ENCODE data around the gene SPOCK1.

SPOCK1 gene

GRCh38 chr5:137070521-137070920 lies 428.6 kb downstream of the SPOCK1 start:
- H3K4me3 ChIP-seq (replicated peaks; ENCODE audit: insufficient read depth, low read length), result no peak overlapping the region
- no peaks in the 10 kb centered on the region for H3K27me3 ChIP-seq (ENCODE audit: insufficient read depth, poor library complexity, severe bottlenecking)
- no peak for DNase-seq (ENCODE audit: low read depth in 1 of 2, low spot score in 1 of 2)
- TF ChIP-seq POLR2AphosphoS5 (IDR thresholded peaks at IDR 0.05; ENCODE audit: low read depth), result no peak
- no peak overlapping the region for H3K27ac ChIP-seq (replicated peaks)

- TF ChIP-seq SPI1 (IDR thresholded peaks at IDR 0.05; ENCODE audit: borderline replicate concordance, low read depth) (no peak), POLR2AphosphoS5 (IDR thresholded peaks at IDR 0.05; ENCODE audit: low read depth) (no peak), REST (IDR thresholded peaks at IDR 0.05; ENCODE audit: insufficient replicate concordance, low read depth) (no peak), GABPA (IDR thresholded peaks at IDR 0.05; ENCODE audit: low read depth) (no peak), CTCF (IDR thresholded peaks at IDR 0.05; ENCODE audit: insufficient read depth, low read length) (no peak)
- Histone ChIP-seq H3K4me3 (replicated peaks; ENCODE audit: insufficient read depth, low read length) (no peak overlapping the region), H3K27ac (replicated peaks) (no peak overlapping the region), H3K27me3 (ENCODE audit: insufficient read depth, poor library complexity, severe bottlenecking) (no peaks in the 10 kb centered on the region)
- no peak for DNase-seq (ENCODE audit: low read depth in 1 of 2, low spot score in 1 of 2)
Observed at GRCh38 chr5:137069358-137069757, 429.8 kb downstream of the SPOCK1 start.

- H3K27ac ChIP-seq (replicated peaks), result no peak overlapping the region
- H3K27me3 ChIP-seq (ENCODE audit: insufficient read depth, poor library complexity, severe bottlenecking), result no peaks in the 10 kb centered on the region
- TF ChIP-seq GABPA (IDR thresholded peaks at IDR 0.05; ENCODE audit: low read depth) (no peak), REST (IDR thresholded peaks at IDR 0.05; ENCODE audit: insufficient replicate concordance, low read depth) (no peak), SPI1 (IDR thresholded peaks at IDR 0.05; ENCODE audit: borderline replicate concordance, low read depth) (no peak), POLR2AphosphoS5 (IDR thresholded peaks at IDR 0.05; ENCODE audit: low read depth) (no peak), CTCF (IDR thresholded peaks at IDR 0.05; ENCODE audit: insufficient read depth, low read length) (no peak)
Observed at GRCh38 chr5:137061382-137061781, 437.7 kb downstream of the SPOCK1 start.

GRCh38 chr5:137058089-137058488 lies 441.0 kb downstream of the SPOCK1 start:
- DNase-seq (ENCODE audit: low read depth in 1 of 2, low spot score in 1 of 2), result no peak
- no peaks in the 10 kb centered on the region for H3K27me3 ChIP-seq (ENCODE audit: insufficient read depth, poor library complexity, severe bottlenecking)
- H3K27ac ChIP-seq (replicated peaks), result no peak overlapping the region
- no peak for TF ChIP-seq POLR2AphosphoS5 (IDR thresholded peaks at IDR 0.05; ENCODE audit: low read depth)
- no peak for TF ChIP-seq REST (IDR thresholded peaks at IDR 0.05; ENCODE audit: insufficient replicate concordance, low read depth)
- TF ChIP-seq CTCF (IDR thresholded peaks at IDR 0.05; ENCODE audit: insufficient read depth, low read length), result no peak
- no peak for TF ChIP-seq GABPA (IDR thresholded peaks at IDR 0.05; ENCODE audit: low read depth)
- no peak for TF ChIP-seq SPI1 (IDR thresholded peaks at IDR 0.05; ENCODE audit: borderline replicate concordance, low read depth)
- no peak overlapping the region for H3K4me3 ChIP-seq (replicated peaks; ENCODE audit: insufficient read depth, low read length)

More at GRCh38 chr5:137061382-137061781, 437.7 kb downstream of the SPOCK1 start:
- no peak overlapping the region for H3K4me3 ChIP-seq (replicated peaks; ENCODE audit: insufficient read depth, low read length)
- no peak for DNase-seq (ENCODE audit: low read depth in 1 of 2, low spot score in 1 of 2)

All from HL-60 (cell line).